ENCODE measurements around the gene KIF5C.

Gene KIF5C

GRCh38 chr2:148867079-148867769, 7.8 kb upstream of the KIF5C start:
- H3K27me3 ChIP-seq (ENCODE audit: control insufficient read depth, insufficient read depth, low read length) = no peaks in the 10 kb centered on the region
- H3K4me3 ChIP-seq (ENCODE audit: low read length) = no peak overlapping the region
- H3K4me1 ChIP-seq (ENCODE audit: control insufficient read depth, insufficient read depth, low read length) = no peaks in the 10 kb centered on the region
- no peaks in the 10 kb centered on the region for H3K36me3 ChIP-seq (ENCODE audit: control insufficient read depth, insufficient read depth, low read length)
- H3K9ac ChIP-seq (ENCODE audit: low read length) = no peak overlapping the region
- H3K27ac ChIP-seq (ENCODE audit: low read depth, low read length) = no peak overlapping the region

GRCh38 chr2:148875387-148876051, 492 bp downstream of the KIF5C start:
- Histone ChIP-seq H3K4me1 (ENCODE audit: control insufficient read depth, insufficient read depth, low read length) (peaks cover 3% of the 10 kb centered on the region), H3K9ac (ENCODE audit: low read length) (no peak overlapping the region), H3K36me3 (ENCODE audit: control insufficient read depth, insufficient read depth, low read length) (no peaks in the 10 kb centered on the region), H3K4me3 (ENCODE audit: low read length) (peak overlapping the region; percentile 48), H3K27me3 (ENCODE audit: control insufficient read depth, insufficient read depth, low read length) (peaks cover 14% of the 10 kb centered on the region), H3K27ac (ENCODE audit: low read depth, low read length) (no peak overlapping the region)

- no peak overlapping the region for H3K9ac ChIP-seq (ENCODE audit: low read length)
- H3K4me1 ChIP-seq (ENCODE audit: control insufficient read depth, insufficient read depth, low read length) = peaks cover 3% of the 10 kb centered on the region
- peak overlapping the region; percentile 52 for H3K4me3 ChIP-seq (ENCODE audit: low read length)
- no peaks in the 10 kb centered on the region for H3K36me3 ChIP-seq (ENCODE audit: control insufficient read depth, insufficient read depth, low read length)
- peaks cover 14% of the 10 kb centered on the region for H3K27me3 ChIP-seq (ENCODE audit: control insufficient read depth, insufficient read depth, low read length)
- H3K27ac ChIP-seq (ENCODE audit: low read depth, low read length) = no peak overlapping the region
Observed at GRCh38 chr2:148876202-148876594, 1.2 kb downstream of the KIF5C start.

- Histone ChIP-seq H3K4me3 (ENCODE audit: low read length) (peak overlapping the region; percentile 27), H3K9ac (ENCODE audit: low read length) (no peak overlapping the region), H3K27me3 (ENCODE audit: control insufficient read depth, insufficient read depth, low read length) (peaks cover 14% of the 10 kb centered on the region), H3K4me1 (ENCODE audit: control insufficient read depth, insufficient read depth, low read length) (peaks cover 3% of the 10 kb centered on the region), H3K27ac (ENCODE audit: low read depth, low read length) (no peak overlapping the region), H3K36me3 (ENCODE audit: control insufficient read depth, insufficient read depth, low read length) (no peaks in the 10 kb centered on the region)
Observed at GRCh38 chr2:148876595-148877402, 1.8 kb downstream of the KIF5C start.

GRCh38 chr2:148877403-148877740, 2.3 kb downstream of the KIF5C start:
- no peak overlapping the region for H3K9ac ChIP-seq (ENCODE audit: low read length)
- H3K27ac ChIP-seq (ENCODE audit: low read depth, low read length) = no peak overlapping the region
- peak overlapping the region; percentile 27 for H3K4me3 ChIP-seq (ENCODE audit: low read length)
- H3K4me1 ChIP-seq (ENCODE audit: control insufficient read depth, insufficient read depth, low read length) = peaks cover 3% of the 10 kb centered on the region
- no peaks in the 10 kb centered on the region for H3K36me3 ChIP-seq (ENCODE audit: control insufficient read depth, insufficient read depth, low read length)
- H3K27me3 ChIP-seq (ENCODE audit: control insufficient read depth, insufficient read depth, low read length) = peaks cover 14% of the 10 kb centered on the region

GRCh38 chr2:148880636-148881035, 5.6 kb downstream of the KIF5C start:
- Histone ChIP-seq H3K9ac (ENCODE audit: low read length) (no peak overlapping the region), H3K27me3 (ENCODE audit: control insufficient read depth, insufficient read depth, low read length) (peaks cover 8% of the 10 kb centered on the region), H3K4me3 (ENCODE audit: low read length) (no peak overlapping the region), H3K27ac (ENCODE audit: low read depth, low read length) (no peak overlapping the region), H3K4me1 (ENCODE audit: control insufficient read depth, insufficient read depth, low read length) (peaks cover 3% of the 10 kb centered on the region), H3K36me3 (ENCODE audit: control insufficient read depth, insufficient read depth, low read length) (no peaks in the 10 kb centered on the region)

GRCh38 chr2:148882051-148882450, 7.0 kb downstream of the KIF5C start:
- no peak overlapping the region for H3K9ac ChIP-seq (ENCODE audit: low read length)
- H3K27ac ChIP-seq (ENCODE audit: low read depth, low read length) = no peak overlapping the region
- no peaks in the 10 kb centered on the region for H3K4me1 ChIP-seq (ENCODE audit: control insufficient read depth, insufficient read depth, low read length)
- peaks cover 9% of the 10 kb centered on the region for H3K27me3 ChIP-seq (ENCODE audit: control insufficient read depth, insufficient read depth, low read length)
- no peaks in the 10 kb centered on the region for H3K36me3 ChIP-seq (ENCODE audit: control insufficient read depth, insufficient read depth, low read length)
- H3K4me3 ChIP-seq (ENCODE audit: low read length) = no peak overlapping the region

- Histone ChIP-seq H3K27ac (ENCODE audit: low read depth, low read length) (no peak overlapping the region), H3K4me3 (ENCODE audit: low read length) (no peak overlapping the region), H3K4me1 (ENCODE audit: control insufficient read depth, insufficient read depth, low read length) (no peaks in the 10 kb centered on the region), H3K36me3 (ENCODE audit: control insufficient read depth, insufficient read depth, low read length) (no peaks in the 10 kb centered on the region), H3K27me3 (ENCODE audit: control insufficient read depth, insufficient read depth, low read length) (peaks cover 5% of the 10 kb centered on the region), H3K9ac (ENCODE audit: low read length) (no peak overlapping the region)
Observed at GRCh38 chr2:148885209-148885608, 10.2 kb downstream of the KIF5C start.

- Histone ChIP-seq H3K9ac (ENCODE audit: low read length) (no peak overlapping the region), H3K27me3 (ENCODE audit: control insufficient read depth, insufficient read depth, low read length) (peaks cover 5% of the 10 kb centered on the region), H3K4me1 (ENCODE audit: control insufficient read depth, insufficient read depth, low read length) (no peaks in the 10 kb centered on the region), H3K4me3 (ENCODE audit: low read length) (no peak overlapping the region), H3K27ac (ENCODE audit: low read depth, low read length) (no peak overlapping the region), H3K36me3 (ENCODE audit: control insufficient read depth, insufficient read depth, low read length) (no peaks in the 10 kb centered on the region)
Observed at GRCh38 chr2:148885988-148886387, 11.0 kb downstream of the KIF5C start.

- Histone ChIP-seq H3K9ac (ENCODE audit: low read length) (no peak overlapping the region), H3K27ac (ENCODE audit: low read depth, low read length) (no peak overlapping the region)
Observed at GRCh38 chr2:148887350-148888002, 12.4 kb downstream of the KIF5C start.

GRCh38 chr2:148888003-148888501, 13.0 kb downstream of the KIF5C start:
- H3K27me3 ChIP-seq (ENCODE audit: control insufficient read depth, insufficient read depth, low read length) = peaks cover 5% of the 10 kb centered on the region
- peak overlapping the region; percentile 50 for H3K4me3 ChIP-seq (ENCODE audit: low read length)
- H3K36me3 ChIP-seq (ENCODE audit: control insufficient read depth, insufficient read depth, low read length) = no peaks in the 10 kb centered on the region
- no peak overlapping the region for H3K27ac ChIP-seq (ENCODE audit: low read depth, low read length)
- no peaks in the 10 kb centered on the region for H3K4me1 ChIP-seq (ENCODE audit: control insufficient read depth, insufficient read depth, low read length)
- no peak overlapping the region for H3K9ac ChIP-seq (ENCODE audit: low read length)

More at GRCh38 chr2:148887350-148888002, 12.4 kb downstream of the KIF5C start:
- H3K36me3 ChIP-seq (ENCODE audit: control insufficient read depth, insufficient read depth, low read length) = no peaks in the 10 kb centered on the region
- peaks cover 5% of the 10 kb centered on the region for H3K27me3 ChIP-seq (ENCODE audit: control insufficient read depth, insufficient read depth, low read length)
- H3K4me1 ChIP-seq (ENCODE audit: control insufficient read depth, insufficient read depth, low read length) = no peaks in the 10 kb centered on the region
- peak overlapping the region; percentile 50 for H3K4me3 ChIP-seq (ENCODE audit: low read length)

GRCh38 chr2:148888986-148889385, 14.0 kb downstream of the KIF5C start:
- H3K27ac ChIP-seq (ENCODE audit: low read depth, low read length) = no peak overlapping the region
- H3K4me3 ChIP-seq (ENCODE audit: low read length) = no peak overlapping the region
- no peak overlapping the region for H3K9ac ChIP-seq (ENCODE audit: low read length)
- no peaks in the 10 kb centered on the region for H3K4me1 ChIP-seq (ENCODE audit: control insufficient read depth, insufficient read depth, low read length)
- H3K36me3 ChIP-seq (ENCODE audit: control insufficient read depth, insufficient read depth, low read length) = no peaks in the 10 kb centered on the region
- peaks cover 5% of the 10 kb centered on the region for H3K27me3 ChIP-seq (ENCODE audit: control insufficient read depth, insufficient read depth, low read length)
